Upper lobe of right lung (tissue), 1 donor: Measurements from ENCODE around the gene GPR25. TPM values are rescaled to one million over a fixed set of nuclear protein-coding genes. Genes with fewer than 3 reads are reported as not detected.
A peak's percentile ranks its signal among the peaks of the same experiment; 100 is the strongest.

Experiments used
- ATAC-seq: fragments of 200-7000 bp; cut with Tn5 transposase; one replicate; pipeline ENCODE4 v1.9.1; 2020; ENCODE audit warnings: mild to moderate bottlenecking, moderate library complexity
- DNase-seq: peaks from one replicate; pipeline ENCODE4 v3.0.0-alpha.2; 2020
- H3K27ac ChIP-seq: fragments of 200-600 bp; one replicate; pipeline ENCODE4 v1.8.0; 2022
- H3K27me3 ChIP-seq: fragments of 200-600 bp; one replicate; pipeline ENCODE4 v1.8.0; 2022; ENCODE audit warnings: mild to moderate bottlenecking
- H3K36me3 ChIP-seq: fragments of 200-600 bp; one replicate; pipeline ENCODE4 v1.8.0; 2022
- H3K4me1 ChIP-seq: fragments of 200-600 bp; one replicate; pipeline ENCODE4 v1.8.0; 2022
- H3K4me3 ChIP-seq: fragments of 200-600 bp; one replicate; pipeline ENCODE4 v1.8.0; 2022; ENCODE audit warnings: mild to moderate bottlenecking
- H3K9me3 ChIP-seq: fragments of 200-600 bp; one replicate; pipeline ENCODE4 v1.8.0; 2022
- CTCF ChIP-seq: fragments of 200-600 bp; IDR thresholded peaks from one replicate; pipeline ENCODE4 v1.8.0; 2022; ENCODE audit warnings: antibody characterized with exemption
- intact Hi-C: fragments of 100-400 bp; cut with DNase I; formaldehyde crosslinking; loops from one replicate; pipeline ENCODE4 v1.11.0; 2022
- total RNA-seq: library from RNA; stranded (reverse); fragmentation: NEBNext Ultra II Directional; extraction: Animal tissue kit (Norgen Biotek cat#: 25700); gene quantifications from one replicate; pipeline ENCODE4 v1.2.1, GENCODE V29; 2021
- donor health status: DM: no; HTN: yes; CAD: no; lungs with severe emphysema.

GPR25 gene
- total RNA-seq, 1 donor from 2014 or later, result 0.32 TPM

DNA sequence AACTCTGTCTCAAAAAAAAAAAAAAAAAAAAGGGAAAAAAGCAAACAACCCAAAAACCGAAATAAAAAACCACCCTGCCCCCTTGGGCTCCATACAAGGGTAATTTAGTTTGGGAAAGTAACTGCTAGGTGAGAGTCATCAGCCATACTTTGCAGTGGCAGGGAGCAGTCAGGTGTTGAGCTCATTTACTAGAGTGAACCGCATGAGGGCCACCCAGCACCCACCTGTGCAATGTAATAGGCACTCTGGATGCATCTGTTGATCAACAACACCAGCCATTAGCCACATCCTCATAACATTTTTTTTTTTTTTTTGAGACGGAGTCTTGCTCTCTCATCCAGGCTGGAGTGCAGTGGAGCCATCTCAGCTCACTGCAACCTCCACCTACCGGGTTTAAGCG lies 31.0 kb downstream of the GPR25 start:
- H3K9me3 ChIP-seq, result no peaks in the 10 kb centered on the region
- no peak for DNase-seq
- no peaks in the 10 kb centered on the region for H3K36me3 ChIP-seq
- no peaks in the 10 kb centered on the region for H3K27me3 ChIP-seq
- ATAC-seq, result no peak
- H3K27ac ChIP-seq, result no peak overlapping the region
- intact Hi-C loops, result no loop called here
- no peak overlapping the region for H3K4me3 ChIP-seq
- H3K4me1 ChIP-seq, result no peaks in the 10 kb centered on the region
- TF ChIP-seq CTCF, result no peak

- Histone ChIP-seq H3K36me3 (no peaks in the 10 kb centered on the region), H3K9me3 (no peaks in the 10 kb centered on the region), H3K27ac (no peak overlapping the region), H3K27me3 (no peaks in the 10 kb centered on the region), H3K4me1 (no peaks in the 10 kb centered on the region), H3K4me3 (no peak overlapping the region)
- intact Hi-C loops, result no loop called here
- no peak for TF ChIP-seq CTCF
- no peak for DNase-seq
- no peak for ATAC-seq
Measured at GRCh38 chr1:200904772-200905171, 32.0 kb downstream of the GPR25 start.

DNA sequence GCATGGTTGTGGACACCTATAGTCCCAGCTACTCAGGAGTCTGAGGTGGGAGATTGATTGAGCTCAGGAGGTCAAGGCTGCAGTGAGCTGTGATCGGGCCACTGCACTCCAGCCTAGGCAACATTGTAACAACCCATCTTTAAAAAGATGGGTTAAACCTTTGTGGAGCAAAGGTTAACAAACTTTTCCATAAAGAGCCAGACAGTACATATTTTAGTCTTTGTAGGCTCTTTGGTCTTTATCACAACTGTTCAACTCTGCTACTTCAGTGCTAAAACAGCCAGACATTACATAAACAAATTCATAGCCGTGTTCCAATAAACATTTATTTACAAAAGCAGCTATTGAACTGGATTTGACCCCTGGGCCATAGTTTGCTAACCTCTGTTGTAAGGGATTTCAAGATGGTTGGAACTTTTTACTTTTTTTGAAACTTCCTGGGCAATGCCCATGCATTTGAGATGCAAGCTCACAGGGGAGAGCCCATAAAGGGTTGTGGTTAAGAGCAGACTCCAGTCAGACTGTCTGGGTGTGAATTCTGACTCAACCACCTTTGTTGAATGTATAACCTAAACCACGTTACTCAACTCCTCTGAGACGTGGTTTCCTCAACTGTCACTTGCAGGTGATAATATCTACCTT lies 32.8 kb downstream of the GPR25 start:
- no peak overlapping the region for H3K27ac ChIP-seq
- no peaks in the 10 kb centered on the region for H3K9me3 ChIP-seq
- no peak for DNase-seq
- no peak overlapping the region for H3K4me3 ChIP-seq
- H3K27me3 ChIP-seq, result no peaks in the 10 kb centered on the region
- TF ChIP-seq CTCF, result no peak
- no peak for ATAC-seq
- intact Hi-C loops, result no loop called here
- H3K36me3 ChIP-seq, result no peaks in the 10 kb centered on the region
- H3K4me1 ChIP-seq, result no peaks in the 10 kb centered on the region

GRCh38 chr1:200906491-200906890 lies 33.7 kb downstream of the GPR25 start:
- DNase-seq (no peak), ATAC-seq (no peak)
- Histone ChIP-seq H3K9me3 (no peaks in the 10 kb centered on the region), H3K27ac (no peak overlapping the region), H3K4me3 (no peak overlapping the region), H3K36me3 (no peaks in the 10 kb centered on the region), H3K27me3 (no peaks in the 10 kb centered on the region), H3K4me1 (no peaks in the 10 kb centered on the region)
- intact Hi-C loops, result no loop called here
- TF ChIP-seq CTCF, result no peak

- DNase-seq (no peak), ATAC-seq (peak; percentile 8)
- H3K27ac ChIP-seq, result no peak overlapping the region
- H3K36me3 ChIP-seq, result no peaks in the 10 kb centered on the region
- intact Hi-C loops, result no loop called here
- no peak overlapping the region for H3K4me3 ChIP-seq
- no peaks in the 10 kb centered on the region for H3K4me1 ChIP-seq
- no peaks in the 10 kb centered on the region for H3K9me3 ChIP-seq
- H3K27me3 ChIP-seq, result no peaks in the 10 kb centered on the region
- no peak for TF ChIP-seq CTCF
Measured at GRCh38 chr1:200907611-200908097, 34.9 kb downstream of the GPR25 start.
